ENCODE results near the gene CWC25. TPM values are rescaled to one million over a fixed set of nuclear protein-coding genes. Genes with fewer than 3 reads are reported as not detected.

Gene CWC25
- total and polyA plus RNA-seq, 2 experiments from 2014 or later, result 11.6 to 29.8 TPM

- Mint-ChIP-seq H3K4me1 (peaks cover 23% of the 10 kb centered on the region), H3K27me3 (ENCODE audit: insufficient read depth, low read depth, poor library complexity) (peaks cover 4% of the 10 kb centered on the region), H3K4me3 (peak overlapping the region; percentile 25; the same call in 2 of the 3 replicates), H3K27ac (0 out of 2 replicates have a peak overlapping the region, but pooled peaks have one; percentile 12), H3K36me3 (ENCODE audit: low read depth) (peaks cover 47% of the 10 kb centered on the region), H3K9me3 (peaks cover 2% of the 10 kb centered on the region; the same call in 2 of the 3 replicates)
- Histone ChIP-seq H3K27ac (ENCODE audit: low read depth) (no peak overlapping the region), H3K4me2 (no peak overlapping the region), H3F3A (replicated peaks; ENCODE audit: low read depth) (peaks cover 10% of the 10 kb centered on the region; the same call in 1 of the 2 replicates), H3K9me2 (ENCODE audit: insufficient read depth) (no peaks in the 10 kb centered on the region), H3K36me3 (ENCODE audit: insufficient read depth) (peaks cover 7% of the 10 kb centered on the region; the same call in 1 of the 2 replicates), H3K79me2 (replicated peaks; ENCODE audit: insufficient read depth) (peaks cover 71% of the 10 kb centered on the region), H3K4me1 (ENCODE audit: insufficient read depth) (peaks cover 16% of the 10 kb centered on the region), H3K27me3 (ENCODE audit: insufficient read depth) (no peaks in the 10 kb centered on the region), H3K4me3 (no peak overlapping the region), H4K20me1 (replicated peaks; ENCODE audit: insufficient read depth) (peaks cover 29% of the 10 kb centered on the region), H2AFZ (no peak overlapping the region)
- ATAC-seq (no peak), DNase-seq (ENCODE audit: low spot score) (no peak)
- TF ChIP-seq EZH2phosphoT487 (IDR thresholded peaks at IDR 0.05; ENCODE audit: unreplicated experiment) (no peak), ZNF462 (CRISPR knock-in tag; IDR thresholded peaks at IDR 0.05) (no peak), CREB1 (CRISPR knock-in tag; IDR thresholded peaks at IDR 0.05; ENCODE audit: low read depth) (no peak), EZH2 (IDR thresholded peaks at IDR 0.05; ENCODE audit: low read depth, unreplicated experiment) (no peak), POLR2AphosphoS5 (IDR thresholded peaks at IDR 0.05; ENCODE audit: low read depth) (no peak), CTCF (conservative IDR thresholded peaks at IDR 0.05; ENCODE audit: low read depth in 2 of 2) (no peak), ZNF114 (CRISPR knock-in tag; IDR thresholded peaks at IDR 0.05) (no peak), REST (IDR thresholded peaks at IDR 0.05; ENCODE audit: unreplicated experiment) (no peak), ZNF331 (CRISPR knock-in tag; IDR thresholded peaks at IDR 0.05; ENCODE audit: low read depth) (no peak), JUNB (IDR thresholded peaks at IDR 0.05; ENCODE audit: unreplicated experiment) (no peak), ETS1 (IDR thresholded peaks at IDR 0.05) (no peak), STAT1 (IDR thresholded peaks at IDR 0.05; ENCODE audit: unreplicated experiment) (no peak), NANOG (IDR thresholded peaks at IDR 0.05; ENCODE audit: borderline replicate concordance) (no peak)
These were observed 28.5 kb downstream of the CWC25 start for GRCh38 chr17:38796451-38797157.

All from GM23338 (cell line).